ENCODE data around the gene TMEM163. TPM values are rescaled to one million over a fixed set of nuclear protein-coding genes. Genes with fewer than 3 reads are reported as not detected.
A peak's percentile ranks its signal among the peaks of the same experiment; 100 is the strongest.
"Not testable (repeated sequence)": the region's sequence is repeated elsewhere in the genome, so short reads cannot be mapped to it uniquely, and the experiment has no call there.

Gene TMEM163
- total RNA-seq, 1 donor from 2014 or later: 0.40 TPM

- ATAC-seq: no peak
- no peak for DNase-seq
- intact Hi-C loops (cut with micrococcal nuclease): no loop called here
Measured at GRCh38 chr2:134508391-134508790, 210.4 kb downstream of the TMEM163 start.

GRCh38 chr2:134507697-134508096 lies 211.1 kb downstream of the TMEM163 start:
- DNase-seq: no peak
- no peak for ATAC-seq
- intact Hi-C loops (cut with micrococcal nuclease): no loop called here

- intact Hi-C loops (cut with micrococcal nuclease); ATAC-seq: not testable (repeated sequence)
Measured at GRCh38 chr2:134507159-134507558, 211.6 kb downstream of the TMEM163 start.

GRCh38 chr2:134505446-134505845 lies 213.4 kb downstream of the TMEM163 start:
- ATAC-seq: no peak
- intact Hi-C loops (cut with micrococcal nuclease): no loop called here
- DNase-seq: no peak

More at GRCh38 chr2:134507159-134507558, 211.6 kb downstream of the TMEM163 start:
- not testable (repeated sequence) for DNase-seq

GRCh38 chr2:134504586-134505336 lies 214.0 kb downstream of the TMEM163 start:
- DNase-seq (no peak), ATAC-seq (no peak)
- intact Hi-C loops (cut with micrococcal nuclease): no loop called here

GRCh38 chr2:134502104-134502503 lies 216.7 kb downstream of the TMEM163 start:
- intact Hi-C loops (cut with micrococcal nuclease): no loop called here
- DNase-seq (no peak), ATAC-seq (no peak)

GRCh38 chr2:134501476-134502091 lies 217.2 kb downstream of the TMEM163 start:
- intact Hi-C loops (cut with micrococcal nuclease): no loop called here
- DNase-seq (no peak), ATAC-seq (no peak)

GRCh38 chr2:134500211-134500935 lies 218.4 kb downstream of the TMEM163 start:
- DNase-seq (no peak), ATAC-seq (no peak)
- intact Hi-C loops (cut with micrococcal nuclease): no loop called here

- intact Hi-C loops (cut with micrococcal nuclease): no loop called here
- no peak for ATAC-seq
Measured at GRCh38 chr2:134499307-134499926, 219.4 kb downstream of the TMEM163 start.

GRCh38 chr2:134498654-134499053 lies 220.1 kb downstream of the TMEM163 start:
- DNase-seq: no peak
- no peak for ATAC-seq
- intact Hi-C loops (cut with micrococcal nuclease): no loop called here

More at GRCh38 chr2:134499307-134499926, 219.4 kb downstream of the TMEM163 start:
- DNase-seq: no peak

- intact Hi-C loops (cut with micrococcal nuclease): no loop called here
- DNase-seq: no peak
- peak; percentile 86 for ATAC-seq
Measured at GRCh38 chr2:134493797-134494196, 225.0 kb downstream of the TMEM163 start.

- intact Hi-C loops (cut with micrococcal nuclease): no loop called here
- DNase-seq (peak; percentile 40), ATAC-seq (peak; percentile 79)
Measured at GRCh38 chr2:134491771-134492441, 226.9 kb downstream of the TMEM163 start.

- ATAC-seq: peak; percentile 27
- intact Hi-C loops (cut with micrococcal nuclease): no loop called here
Measured at GRCh38 chr2:134491022-134491421, 227.8 kb downstream of the TMEM163 start.

GRCh38 chr2:134490559-134490958 lies 228.2 kb downstream of the TMEM163 start:
- intact Hi-C loops (cut with micrococcal nuclease): no loop called here
- DNase-seq (no peak), ATAC-seq (no peak)

More at GRCh38 chr2:134491022-134491421, 227.8 kb downstream of the TMEM163 start:
- no peak for DNase-seq

- no peak for DNase-seq
- no peak for ATAC-seq
- intact Hi-C loops (cut with micrococcal nuclease): no loop called here
Measured at GRCh38 chr2:134489732-134490384, 228.9 kb downstream of the TMEM163 start.

GRCh38 chr2:134482766-134483340 lies 235.9 kb downstream of the TMEM163 start:
- ATAC-seq: no peak
- intact Hi-C loops (cut with micrococcal nuclease): no loop called here
- no peak for DNase-seq

GRCh38 chr2:134482131-134482723 lies 236.6 kb downstream of the TMEM163 start:
- no peak for ATAC-seq
- no peak for DNase-seq
- intact Hi-C loops (cut with micrococcal nuclease): no loop called here

All from left ventricle myocardium superior (tissue), 1 donor.